Activated T-helper 1 cell treated with anti-CD3 and anti-CD28 coated beads, Interleukin-2, amount 50 U/mL, for 16 hours (primary cell): ENCODE measurements around the gene HMGXB3.
A peak's percentile ranks its signal among the peaks of the same experiment; 100 is the strongest.

Source experiments
- DNase-seq, 2 donors: peaks; one replicate each; pipeline ENCODE4 v3.0.0-alpha.2; 2020; ENCODE audit warnings: low read depth in 1 of 2, low spot score in 1 of 2

Gene HMGXB3, protein sequence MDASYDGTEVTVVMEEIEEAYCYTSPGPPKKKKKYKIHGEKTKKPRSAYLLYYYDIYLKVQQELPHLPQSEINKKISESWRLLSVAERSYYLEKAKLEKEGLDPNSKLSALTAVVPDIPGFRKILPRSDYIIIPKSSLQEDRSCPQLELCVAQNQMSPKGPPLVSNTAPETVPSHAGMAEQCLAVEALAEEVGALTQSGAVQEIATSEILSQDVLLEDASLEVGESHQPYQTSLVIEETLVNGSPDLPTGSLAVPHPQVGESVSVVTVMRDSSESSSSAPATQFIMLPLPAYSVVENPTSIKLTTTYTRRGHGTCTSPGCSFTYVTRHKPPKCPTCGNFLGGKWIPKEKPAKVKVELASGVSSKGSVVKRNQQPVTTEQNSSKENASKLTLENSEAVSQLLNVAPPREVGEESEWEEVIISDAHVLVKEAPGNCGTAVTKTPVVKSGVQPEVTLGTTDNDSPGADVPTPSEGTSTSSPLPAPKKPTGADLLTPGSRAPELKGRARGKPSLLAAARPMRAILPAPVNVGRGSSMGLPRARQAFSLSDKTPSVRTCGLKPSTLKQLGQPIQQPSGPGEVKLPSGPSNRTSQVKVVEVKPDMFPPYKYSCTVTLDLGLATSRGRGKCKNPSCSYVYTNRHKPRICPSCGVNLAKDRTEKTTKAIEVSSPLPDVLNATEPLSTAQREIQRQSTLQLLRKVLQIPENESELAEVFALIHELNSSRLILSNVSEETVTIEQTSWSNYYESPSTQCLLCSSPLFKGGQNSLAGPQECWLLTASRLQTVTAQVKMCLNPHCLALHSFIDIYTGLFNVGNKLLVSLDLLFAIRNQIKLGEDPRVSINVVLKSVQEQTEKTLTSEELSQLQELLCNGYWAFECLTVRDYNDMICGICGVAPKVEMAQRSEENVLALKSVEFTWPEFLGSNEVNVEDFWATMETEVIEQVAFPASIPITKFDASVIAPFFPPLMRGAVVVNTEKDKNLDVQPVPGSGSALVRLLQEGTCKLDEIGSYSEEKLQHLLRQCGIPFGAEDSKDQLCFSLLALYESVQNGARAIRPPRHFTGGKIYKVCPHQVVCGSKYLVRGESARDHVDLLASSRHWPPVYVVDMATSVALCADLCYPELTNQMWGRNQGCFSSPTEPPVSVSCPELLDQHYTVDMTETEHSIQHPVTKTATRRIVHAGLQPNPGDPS (N-terminal part only)

DNA sequence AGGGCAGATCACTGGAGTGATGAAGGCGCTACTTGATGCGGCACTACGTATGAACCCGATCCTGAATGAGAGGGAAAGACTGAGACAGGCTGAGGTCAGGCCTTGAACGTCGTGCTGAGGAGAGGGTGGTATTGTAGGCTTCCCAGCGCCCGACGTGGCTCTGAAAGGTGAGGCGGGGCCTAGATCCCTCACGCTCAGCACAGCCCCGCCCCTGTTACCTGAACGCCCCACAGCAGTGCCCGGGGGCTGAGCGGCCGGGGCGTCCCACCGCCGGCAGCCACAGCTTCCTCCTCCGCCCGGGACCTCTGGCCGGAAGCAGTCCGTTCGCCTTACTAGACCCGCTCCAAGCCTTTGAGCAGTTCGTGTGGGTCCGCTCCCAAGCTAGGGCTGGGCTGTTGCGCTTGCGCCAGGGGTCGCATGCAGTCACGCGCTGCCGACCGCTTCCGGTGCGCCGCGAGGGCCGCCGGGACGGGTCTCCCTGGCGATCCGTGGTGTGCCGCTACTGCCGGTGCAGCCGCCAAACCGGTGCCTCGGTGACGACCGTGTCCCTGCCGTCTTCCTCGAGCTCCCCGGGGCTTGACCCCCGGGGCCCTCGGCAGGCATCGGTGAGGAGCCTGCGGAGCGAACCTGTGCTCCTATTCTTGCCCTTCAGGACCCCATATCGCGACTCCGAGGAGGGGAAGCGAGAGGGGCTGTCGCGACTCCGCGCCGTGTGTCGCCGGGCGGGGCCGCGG is at the start of gene HMGXB3, which contains the start of gene TIGD6:
HMGXB3 (plus strand) TSS at position 484 of the 734 bp plus-strand sequence. CDS start 4,114 bp downstream, outside the sequence.
TIGD6 (minus strand) TSS at position 399 of the 734 bp plus-strand sequence. CDS start 4,306 bp downstream, outside the sequence.
- peak; percentile 64 to 79 for DNase-seq

DNA sequence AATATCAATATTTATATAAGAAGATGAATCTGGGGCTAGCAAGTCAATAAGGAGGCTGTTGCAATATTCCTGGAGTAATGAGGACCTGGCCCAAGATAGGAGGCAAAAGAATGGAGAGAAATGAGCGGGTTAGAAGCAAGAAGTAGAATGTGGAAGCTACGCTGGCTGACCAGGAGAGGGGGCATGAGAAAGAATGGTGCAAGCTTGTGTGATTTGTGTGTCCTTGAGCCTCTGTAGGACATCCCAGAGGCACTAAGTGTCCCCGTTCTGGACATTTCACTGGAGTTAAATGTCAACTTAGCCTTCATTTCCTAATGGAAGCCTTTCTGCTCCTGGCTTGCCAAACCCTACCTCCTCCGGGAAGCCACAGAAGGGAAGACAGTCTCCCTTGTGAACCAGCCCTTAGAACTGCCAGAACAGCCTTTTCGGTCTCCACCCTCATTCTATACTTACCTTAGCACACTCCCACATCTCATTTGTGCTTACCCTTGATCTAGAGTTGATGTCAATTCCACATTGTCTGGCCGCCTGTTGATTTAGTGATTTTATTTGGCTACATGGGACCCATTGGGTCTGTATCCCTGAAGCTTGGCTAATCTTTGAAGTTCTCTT is 49.3 kb upstream of the HMGXB3 start:
- no peak for DNase-seq

DNA sequence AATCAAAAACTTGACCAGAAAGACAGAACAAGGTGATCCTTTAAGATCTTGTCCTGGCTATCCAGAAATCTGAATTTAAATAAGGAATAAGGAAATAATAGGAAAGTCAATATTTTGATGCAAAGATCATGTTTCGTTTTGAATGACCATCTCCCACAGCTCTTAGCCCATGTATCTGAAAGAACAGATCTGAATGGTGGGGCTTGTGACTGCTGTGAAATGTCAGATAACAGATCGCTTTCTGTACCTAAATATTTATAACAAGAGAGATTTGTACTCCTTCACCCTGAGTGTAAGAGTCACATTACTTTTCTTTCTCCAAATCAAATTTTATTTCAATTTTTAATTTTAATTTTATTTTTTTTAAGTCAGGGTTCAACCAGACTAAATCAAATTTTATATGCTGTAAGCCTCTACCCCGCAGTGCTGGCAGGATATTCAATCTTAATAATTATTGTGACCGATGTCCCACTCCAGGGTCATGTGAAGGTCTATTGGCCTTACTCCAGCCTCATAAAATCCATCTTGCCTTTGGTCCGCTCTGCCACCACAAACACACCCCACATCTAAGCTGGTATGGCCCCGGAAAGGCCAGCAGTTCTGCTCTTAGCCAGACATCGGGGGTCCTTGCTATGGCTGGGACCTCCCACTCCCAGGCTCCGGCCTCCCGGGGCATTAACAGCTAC is 47.0 kb upstream of the HMGXB3 start:
- DNase-seq = no peak

DNA sequence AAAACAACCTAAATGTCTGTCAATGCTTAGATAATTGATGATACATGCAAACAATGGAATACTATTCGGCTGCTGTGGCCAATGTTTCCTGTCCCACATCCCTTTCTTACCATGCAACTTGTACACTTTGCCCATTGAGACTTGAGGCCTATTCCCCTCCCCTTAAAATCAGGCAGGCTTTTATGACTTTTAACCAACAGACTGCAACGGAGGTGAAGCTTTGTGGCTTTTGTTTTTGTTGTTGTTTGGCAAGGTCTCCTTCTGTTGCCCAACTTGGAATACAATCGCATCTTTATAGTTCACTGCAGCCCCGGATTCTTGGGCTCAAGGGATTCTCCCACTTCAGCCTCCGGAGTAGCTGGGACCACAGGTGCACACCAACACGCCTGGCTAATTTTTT is 45.7 kb upstream of the HMGXB3 start:
- DNase-seq = no peak

DNA sequence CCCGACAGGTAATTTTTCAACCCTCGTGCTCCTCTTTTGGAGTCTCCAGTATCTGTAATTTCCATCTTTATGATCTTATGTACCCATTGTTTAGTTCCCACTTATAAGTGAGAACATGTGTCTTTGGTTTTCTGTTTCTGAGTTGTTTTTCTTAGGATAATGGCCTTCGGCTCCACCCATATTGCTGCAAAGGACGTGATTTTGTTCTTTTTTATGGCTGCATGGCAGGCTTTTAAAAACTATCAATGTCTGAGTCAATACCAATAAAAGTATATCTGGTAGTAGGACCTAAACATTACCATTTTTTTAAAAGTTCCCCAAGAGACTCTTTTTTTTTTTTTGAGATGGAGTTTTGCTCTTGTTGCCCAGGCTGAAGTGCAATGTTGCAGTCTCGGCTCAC is 43.9 kb upstream of the HMGXB3 start:
- no peak for DNase-seq

DNA sequence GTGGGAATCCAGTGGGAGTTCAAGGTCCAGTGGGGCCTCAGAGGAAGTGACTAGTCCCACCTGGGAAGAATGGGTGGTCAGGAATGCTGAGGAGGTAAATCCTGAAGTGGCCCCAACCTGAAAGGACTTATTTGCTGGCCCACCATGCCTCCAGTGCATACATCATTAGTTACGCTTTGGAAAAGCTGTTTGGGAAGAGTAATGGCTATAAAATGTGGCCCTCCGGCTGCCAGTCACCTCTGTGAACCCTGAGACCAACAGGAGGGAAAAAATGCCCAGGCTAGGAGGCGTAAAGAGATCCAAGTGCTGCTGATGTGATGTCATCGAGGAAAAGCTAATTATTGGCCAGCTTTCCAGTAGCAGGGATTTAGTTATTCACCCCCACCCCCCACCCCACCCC is 42.7 kb upstream of the HMGXB3 start:
- no peak for DNase-seq

DNA sequence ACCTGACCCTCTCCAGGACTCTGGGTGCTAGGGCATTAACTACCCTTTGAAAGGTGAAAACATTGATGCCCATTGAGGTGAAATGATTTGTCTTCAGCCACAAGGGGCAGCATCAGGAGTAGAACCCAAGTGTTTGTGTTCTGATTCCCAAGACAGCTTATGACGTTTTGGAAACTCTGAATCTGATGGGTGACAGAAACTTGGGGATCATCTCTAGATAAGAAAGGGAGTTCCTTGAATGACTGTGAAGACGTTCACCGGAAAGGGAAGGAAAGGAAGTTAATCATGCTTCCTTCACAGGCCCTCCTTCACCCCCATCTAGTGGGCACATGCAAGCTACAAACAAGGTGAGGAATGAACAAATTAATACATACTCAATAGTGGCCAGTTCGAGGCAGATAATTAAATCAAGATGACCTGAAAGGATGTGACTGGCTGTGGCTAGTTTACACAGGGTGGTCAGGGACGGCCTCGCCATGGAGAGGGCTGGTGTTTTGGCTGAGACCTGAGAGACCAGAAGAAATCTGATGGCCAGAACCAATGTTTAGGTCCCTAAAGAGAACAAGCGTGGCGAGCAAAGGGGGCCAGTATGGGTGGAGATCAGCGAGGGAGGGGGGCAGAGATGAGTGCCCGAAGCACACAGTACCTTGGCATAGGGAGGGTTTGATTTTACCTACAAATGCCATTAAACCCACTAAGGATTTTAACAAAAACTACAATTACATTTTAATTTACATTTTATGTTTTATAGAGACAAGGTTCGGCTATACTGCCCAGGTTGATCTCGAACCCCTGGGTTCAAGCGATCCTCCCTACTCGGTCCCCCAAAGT is 40.9 kb upstream of the HMGXB3 start:
- DNase-seq = peak in 1 of 2 donors; percentile 15

DNA sequence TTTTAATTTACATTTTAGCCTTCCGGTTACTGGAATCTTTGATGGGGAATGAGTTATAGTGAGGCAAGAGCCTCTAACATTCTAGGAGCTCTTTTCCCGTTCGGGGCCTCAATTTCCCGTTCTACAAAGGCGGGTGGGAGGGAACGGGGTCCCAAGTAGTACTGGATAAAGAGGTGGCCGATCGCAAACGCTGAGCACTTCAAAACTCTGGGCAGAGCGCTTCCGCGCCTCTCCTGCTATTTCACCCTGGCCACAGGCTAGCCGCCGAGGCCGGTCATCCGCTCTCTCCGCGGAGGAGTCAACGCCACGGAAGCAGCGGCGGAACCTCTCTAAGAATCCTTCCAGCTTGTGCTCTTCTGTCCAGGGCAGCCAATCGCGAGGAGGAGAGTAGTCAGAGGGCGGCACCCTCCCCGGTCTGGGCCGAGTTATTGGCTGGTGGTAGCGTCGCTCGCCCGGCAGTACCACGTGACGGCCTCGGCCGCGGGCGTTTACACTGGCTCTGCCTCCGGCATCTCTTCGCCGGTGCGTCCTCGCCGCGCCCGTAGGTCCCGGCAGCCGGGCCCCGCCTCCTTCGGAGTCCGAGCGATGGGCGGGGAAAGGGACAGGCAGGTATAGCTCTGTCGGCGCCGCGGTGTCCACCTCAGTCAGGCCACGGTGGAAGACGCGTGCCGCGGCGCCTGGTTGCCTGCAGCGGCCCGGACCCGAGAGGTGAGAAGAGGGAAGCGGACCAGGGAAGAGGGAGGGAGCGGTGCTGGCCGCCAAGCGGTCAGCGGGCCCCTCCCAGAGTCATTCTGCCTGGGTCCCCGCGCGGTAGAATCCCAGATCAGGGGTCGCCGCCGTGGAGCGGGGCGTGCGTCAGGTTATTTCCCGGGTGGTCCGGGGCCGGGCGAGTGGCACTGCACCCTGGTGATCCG is 40.0 kb upstream of the HMGXB3 start, which contains the start of gene SLC26A2:
SLC26A2 (plus strand) TSS at position 487 of the 914 bp plus-strand sequence. CDS start 16,895 bp downstream, outside the sequence.
- DNase-seq = peak; percentile 84 to 88

DNA sequence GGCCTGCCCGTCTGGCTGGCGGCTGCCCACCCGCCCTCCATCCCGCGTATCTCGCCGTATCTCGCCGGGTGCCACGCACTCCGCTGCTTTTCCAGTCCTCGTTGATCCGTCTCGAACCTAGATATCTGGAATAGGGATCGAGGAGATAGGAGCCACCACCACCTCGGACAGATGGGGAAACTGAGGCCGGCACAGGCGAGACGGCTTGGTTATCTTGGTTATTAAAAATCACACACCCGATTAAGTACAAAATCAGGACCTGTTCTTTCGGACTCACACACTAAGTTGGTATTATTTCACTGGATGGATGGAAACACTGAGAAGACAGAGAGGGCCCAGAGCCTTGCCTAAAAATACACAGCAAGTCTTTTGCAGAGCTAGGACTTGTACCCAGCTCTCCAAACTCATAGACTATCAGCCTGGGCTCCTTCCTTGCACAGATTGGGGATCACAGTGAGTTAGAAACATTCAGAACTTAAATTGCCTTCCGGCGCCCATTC is 39.3 kb upstream of the HMGXB3 start:
- no peak for DNase-seq

DNA sequence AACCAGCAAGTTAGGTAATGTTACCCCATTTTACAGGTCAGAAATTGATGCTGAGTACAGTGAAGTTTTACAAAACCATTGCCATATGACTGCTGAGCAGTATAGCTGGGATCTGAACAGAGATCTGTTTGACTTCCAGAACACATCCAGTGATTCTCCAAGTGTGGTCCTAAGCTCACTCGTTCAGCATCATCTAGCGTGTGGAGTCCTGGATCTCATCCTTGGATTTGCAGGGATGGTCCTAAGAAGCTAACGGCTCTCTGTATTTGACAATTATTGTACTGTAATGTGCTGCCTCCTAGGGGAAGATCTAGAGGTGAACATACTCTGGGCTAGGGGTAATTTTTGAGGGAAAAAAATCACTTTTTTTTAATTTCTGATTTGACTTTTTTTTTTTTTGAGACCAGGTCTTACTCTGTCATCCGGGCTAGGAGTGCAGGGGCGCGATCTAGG is 38.6 kb upstream of the HMGXB3 start:
- DNase-seq = no peak

DNA sequence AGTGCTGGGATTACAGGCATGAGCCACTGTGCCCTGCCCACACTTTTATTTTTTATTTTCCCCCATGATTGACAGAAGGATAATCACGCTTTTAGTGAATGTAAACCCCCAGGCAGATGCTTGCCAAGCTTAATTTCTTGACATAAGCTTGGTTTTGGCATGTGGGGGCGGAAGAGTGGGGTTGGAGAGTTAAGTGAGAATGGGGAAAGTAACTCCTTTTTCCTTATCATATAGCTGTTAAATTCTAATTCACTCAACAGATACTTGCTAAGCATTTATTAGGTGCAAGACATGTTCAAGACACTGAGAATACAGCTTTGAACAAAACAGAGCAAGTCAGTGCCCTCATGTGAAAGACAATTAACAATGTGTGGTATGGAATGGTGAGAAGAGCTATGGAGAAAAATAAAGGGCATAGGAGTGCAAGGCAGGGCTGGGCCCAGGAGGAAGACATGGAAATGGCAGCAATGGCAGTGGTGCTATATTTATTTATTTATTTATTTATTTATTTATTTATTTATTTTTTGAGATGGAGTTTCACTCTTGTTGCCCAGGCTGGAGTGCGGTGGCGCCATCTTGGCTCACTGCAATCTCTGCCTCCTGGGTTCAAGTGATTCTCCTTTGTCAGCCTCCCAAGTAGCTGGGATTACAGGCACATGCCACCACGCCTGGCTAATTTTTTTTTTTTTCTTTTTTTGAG is 37.8 kb upstream of the HMGXB3 start:
- DNase-seq = no peak

DNA sequence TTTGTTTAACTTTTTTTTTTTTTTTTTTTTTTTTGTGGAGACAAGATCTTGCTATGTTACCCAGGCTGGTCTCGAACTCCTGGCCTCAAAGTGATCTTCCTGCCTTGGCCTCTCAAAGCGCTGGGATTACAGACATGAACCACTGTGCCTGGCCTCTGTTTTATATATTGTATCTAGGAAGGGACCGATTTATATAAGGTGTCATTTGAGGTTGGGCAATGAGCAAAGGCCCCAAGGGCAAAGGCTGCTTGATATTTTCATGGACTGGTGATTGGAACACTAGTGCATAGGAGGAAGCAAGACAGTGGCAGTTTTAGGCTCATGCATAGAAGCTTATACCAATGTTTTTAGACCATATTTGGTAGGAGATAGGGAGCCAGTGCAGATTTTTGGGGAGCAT is 36.8 kb upstream of the HMGXB3 start:
- DNase-seq = no peak

DNA sequence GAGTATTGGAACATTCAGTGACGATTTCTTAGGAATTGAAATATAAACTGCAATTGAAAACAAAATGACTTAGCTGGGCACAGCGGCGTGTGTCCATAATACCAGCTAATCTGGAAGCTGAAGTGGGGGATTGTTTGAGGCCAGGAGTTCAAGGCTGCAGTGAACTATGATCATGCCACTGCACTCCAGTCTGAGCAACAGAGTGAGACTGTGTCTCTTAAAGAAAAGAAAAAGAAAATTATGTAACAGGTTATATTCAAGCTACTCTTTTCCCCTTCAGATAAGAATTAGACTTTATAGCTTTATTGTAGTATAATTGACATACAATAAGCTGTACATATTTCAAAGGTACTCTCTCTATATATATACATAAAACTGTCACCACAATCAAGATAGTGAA is 33.6 kb upstream of the HMGXB3 start:
- no peak for DNase-seq

DNA sequence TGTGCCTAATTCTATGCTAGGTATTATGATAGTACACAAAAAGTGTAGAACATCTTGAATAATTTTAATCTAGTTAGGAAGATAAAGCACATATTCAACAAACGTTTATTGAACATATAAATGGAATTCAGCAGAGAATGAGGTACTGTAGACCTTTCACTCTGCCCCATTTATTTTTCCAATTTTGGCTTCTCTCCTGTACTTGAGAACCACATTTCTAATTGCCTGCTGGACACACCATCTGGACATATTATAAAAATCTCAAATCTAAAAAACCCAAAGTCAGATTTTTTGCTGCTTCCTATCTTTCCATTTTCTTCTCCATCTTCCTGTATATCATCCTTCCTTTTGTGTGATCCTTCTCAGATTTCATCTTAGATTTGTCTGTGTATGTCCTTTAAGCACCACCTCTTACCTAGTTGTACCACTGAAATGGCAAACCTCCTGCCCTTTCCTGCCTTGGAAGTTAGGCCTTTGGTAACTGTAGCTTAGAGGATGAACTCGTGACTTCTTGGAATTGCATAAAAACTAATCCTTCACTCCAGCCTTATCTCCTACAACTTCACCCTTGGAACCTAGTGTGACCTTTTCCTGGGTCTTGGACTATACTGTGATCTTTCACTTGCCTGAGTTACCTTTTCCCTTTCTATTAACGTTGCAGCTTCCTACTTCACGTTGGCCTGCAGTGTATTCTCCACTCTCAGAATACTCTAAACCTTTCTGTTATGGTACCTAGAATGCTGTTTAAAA is 31.2 kb upstream of the HMGXB3 start:
- DNase-seq = no peak

DNA sequence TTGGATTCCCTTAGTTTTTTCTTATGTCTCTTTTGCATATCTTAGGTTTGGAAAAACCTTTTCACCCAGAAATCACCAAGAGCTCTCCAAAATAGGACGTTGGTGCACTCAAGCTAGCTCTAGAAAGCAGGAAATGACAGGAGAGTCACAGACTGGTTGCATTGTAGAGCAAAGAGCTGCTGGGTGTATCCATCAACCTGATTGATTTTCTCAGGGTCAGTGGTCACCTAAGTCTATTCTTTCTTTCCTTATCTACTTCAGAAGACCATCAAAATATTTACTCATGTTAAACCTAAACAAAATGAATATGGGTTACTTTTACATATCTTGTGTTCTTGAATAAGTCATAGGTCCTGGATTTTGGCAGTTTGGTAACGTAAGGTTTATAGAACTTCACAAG is 25.1 kb upstream of the HMGXB3 start:
- no peak for DNase-seq

DNA sequence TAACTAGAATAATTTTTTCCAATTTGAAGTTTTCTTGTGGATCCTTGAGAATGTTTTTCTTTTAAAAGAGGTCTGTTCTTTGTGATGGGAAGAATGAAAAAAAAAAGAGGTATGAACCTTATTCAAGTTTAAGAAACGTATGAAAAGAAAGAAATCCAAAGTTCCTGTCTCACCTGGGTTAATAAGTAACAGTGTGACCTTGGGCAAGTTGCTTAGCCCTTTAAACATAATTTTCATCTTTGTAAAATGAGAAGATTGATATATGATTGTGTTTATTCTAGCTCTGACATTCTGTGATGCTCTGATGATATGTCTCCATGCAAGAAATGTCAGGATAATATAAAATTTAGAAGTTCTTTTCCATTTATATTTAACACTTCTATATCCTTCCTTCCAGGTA is 20.6 kb upstream of the HMGXB3 start:
- no peak for DNase-seq
